HEK293T (cell line): Measurements from ENCODE around the gene LIFR.

Experiments used
- FOXA1 ChIP-seq: fragments of 450-650 bp; IDR thresholded peaks from 2 replicates; pipeline ENCODE4 v1.6.1; 2016; ENCODE audit warnings: mild to moderate bottlenecking
- FOXK2 ChIP-seq: fragments of 450-650 bp; IDR thresholded peaks from 2 replicates; pipeline ENCODE4 v1.6.1; 2016; ENCODE audit warnings: mild to moderate bottlenecking
- HDGF ChIP-seq: fragments of 450-650 bp; IDR thresholded peaks from 2 replicates; pipeline ENCODE4 v1.6.1; 2017; ENCODE audit warnings: antibody characterized with exemption, borderline replicate concordance
- LEF1 ChIP-seq: fragments of 450-650 bp; IDR thresholded peaks from 2 replicates; pipeline ENCODE4 v1.6.1; 2017; ENCODE audit warnings: mild to moderate bottlenecking, borderline replicate concordance
- SUZ12 ChIP-seq: fragments of 450-650 bp; IDR thresholded peaks from 2 replicates; pipeline ENCODE4 v1.6.1; 2016; ENCODE audit warnings: mild to moderate bottlenecking
- TARDBP ChIP-seq: fragments of 450-650 bp; IDR thresholded peaks from 2 replicates; pipeline ENCODE4 v1.6.1; 2016
- ZNF384 ChIP-seq: fragments of 450-650 bp; IDR thresholded peaks from 2 replicates; pipeline ENCODE4 v1.6.1; 2016

- TF ChIP-seq FOXK2, result no peak
- TF ChIP-seq LEF1, result no peak
- no peak for TF ChIP-seq HDGF
- no peak for TF ChIP-seq FOXA1
- TF ChIP-seq TARDBP, result no peak
- no peak for TF ChIP-seq SUZ12
- TF ChIP-seq ZNF384, result no peak
These were observed 88.9 kb downstream of the LIFR start for GRCh38 chr5:38467353-38468040.
